Adrenal gland (tissue), 12 donors: ENCODE results near the gene ATP9B. TPM values are rescaled to one million over a fixed set of nuclear protein-coding genes. Genes with fewer than 3 reads are reported as not detected.
A peak's percentile ranks its signal among the peaks of the same experiment; 100 is the strongest.

Source experiments
- DNase-seq, 7 donors: peaks; one replicate each; pipeline ENCODE4 v3.0.0-alpha.2; 2019 to 2020
- H3K27ac ChIP-seq, 5 donors: fragments of 200-600 bp; sonication (generic) in 4 of 5; 1 replicate in 3 of 5; 2 replicates in 2 of 5; pipeline versions ENCODE4 v1.5.1 to v1.8.0; 2016 to 2020; ENCODE audit warnings: mild to moderate bottlenecking in 1 of 5
- H3K27me3 ChIP-seq: fragments of 200-600 bp; 2 replicates; pipeline ENCODE4 v1.8.0; 2021
- H3K36me3 ChIP-seq, 2 donors: fragments of 200-600 bp; replicated peaks in 1 of 2; 1 replicate in 1 of 2; 2 replicates in 1 of 2; pipeline versions ENCODE4 v1.5.1 to v1.8.0; 2018 to 2022
- H3K4me1 ChIP-seq, 2 donors: fragments of 200-600 bp; replicated peaks in 1 of 2; 1 replicate in 1 of 2; 2 replicates in 1 of 2; pipeline versions ENCODE4 v1.5.1 to v1.8.0; 2018 to 2021
- H3K4me3 ChIP-seq, 4 donors: fragments of 200-600 bp; sonication (generic) in 3 of 4; one replicate each; pipeline ENCODE4 v1.5.1; 2016 to 2018
- H3K9me3 ChIP-seq, 3 donors: fragments of 200-600 bp; sonication (generic) in 1 of 3; replicated peaks in 1 of 3; 1 replicate in 2 of 3; 2 replicates in 1 of 3; pipeline versions ENCODE4 v1.5.1 to v1.8.0; 2016 to 2021
- CTCF ChIP-seq, 6 experiments: fragments of 450-650 bp in 4 of 6; fragments of 200-600 bp in 2 of 6; sonication (generic) in 1 of 6; IDR thresholded peaks; 1 replicate in 5 of 6; 2 replicates in 1 of 6; pipeline versions ENCODE4 v1.5.1 to v1.8.0; 2016 to 2021; ENCODE audit warnings: antibody characterized with exemption in 6 of 6, mild to moderate bottlenecking in 2 of 6, moderate library complexity in 1 of 6
- POLR2A ChIP-seq, 2 donors: fragments of 450-650 bp; IDR thresholded peaks; one replicate each; pipeline ENCODE4 v1.6.1; 2017; ENCODE audit warnings: antibody characterized with exemption in 2 of 2, mild to moderate bottlenecking in 2 of 2, moderate library complexity in 1 of 2
- WGBS, 4 donors: extraction: QIAGEN DNeasy Blood & Tissue Kit in 2 of 4; methylation state at CpG; one replicate each; pipeline versions ENCODE4 v1.1.5 to v1.1.7; 2013 to 2017; 5-methylcytosine and 5-hydroxymethylcytosine counted together
- intact Hi-C, 2 donors: fragments of 100-400 bp; cut with DNase I; formaldehyde crosslinking; loops; one replicate each; pipeline versions ENCODE4 v1.14.1 to v1.15.0; 2022 to 2023
- polyA plus RNA-seq, 3 donors: library from polyadenylated mRNA; stranded (reverse); fragments of 200-250 nt in 2 of 3; fragments of 350-450 nt in 1 of 3; fragmentation: Illumina TruSeq in 1 of 3; extraction: RNeasy Lipid Tissue Mini Kit (QIAGEN cat#74804) in 1 of 3; gene quantifications; one replicate each; pipeline ENCODE4 v1.2.3, GENCODE V29; 2013 to 2014
- total RNA-seq, 9 donors: library from RNA; depleted of rRNA in 4 of 9; stranded (reverse); fragments of >200 nt in 4 of 9; fragments of 120-200 nt in 1 of 9; fragmentation: NEBNext Ultra II Directional in 1 of 9; extraction: Animal tissue kit (Norgen Biotek cat#: 25700) in 1 of 9; gene quantifications; one replicate each; pipeline versions ENCODE4 v1.1.0 to v1.2.4, GENCODE V29; 2013 to 2023
- donor health status: healthy with polysubstance abuse.
- donor health status: Bipolar disorder and iron deficiency.
- donor health status: DM: yes; HTN: yes; CAD: no.
- donor health status: DM: no; HTN: no; CAD: no.
- donor health status: DM: no; HTN: no; CAD: no.
- donor health status: DM: yes; HTN: yes; CAD: no.

Gene ATP9B
- total and polyA plus RNA-seq, 12 donors = 16.3 to 36.0 (median 27.7) TPM

- no peaks in the 10 kb centered on the region for H3K4me1 ChIP-seq
- no peak for TF ChIP-seq CTCF (IDR thresholded peaks at IDR 0.05)
- no peak for TF ChIP-seq POLR2A (IDR thresholded peaks at IDR 0.05)
- H3K27me3 ChIP-seq = peaks cover 16% of the 10 kb centered on the region
- 43 to 54% (median 54%) methylated on average over 13 to 21 of the region's 21 CpGs for WGBS, 4 donors
- peak in 1 of 7 donors; percentile 19 for DNase-seq
- no peak overlapping the region for H3K27ac ChIP-seq
- H3K36me3 ChIP-seq = no peaks in the 10 kb centered on the region
- no peaks in the 10 kb centered on the region for H3K9me3 ChIP-seq
- intact Hi-C loops = loop anchor here in 1 of 2 donors (10.0 kb wide), 1 partner anchor 59 kb away; no protein-coding TSS in a partner anchor
- no peak overlapping the region for H3K4me3 ChIP-seq
Measured at GRCh38 chr18:79385708-79386341, 316.6 kb downstream of the ATP9B start.

- no peak for TF ChIP-seq CTCF (IDR thresholded peaks at IDR 0.05)
- TF ChIP-seq POLR2A (IDR thresholded peaks at IDR 0.05) = no peak
- intact Hi-C loops = loop anchor here in 1 of 2 donors (10.0 kb wide), 1 partner anchor 58 kb away; no protein-coding TSS in a partner anchor
- 84 to 96% (median 89%) methylated on average over 7 to 14 of the region's 14 CpGs for WGBS, 4 donors
- H3K4me3 ChIP-seq = no peak overlapping the region
- H3K9me3 ChIP-seq = no peaks in the 10 kb centered on the region
- DNase-seq = peak in 1 of 7 donors; percentile 19
- peaks cover 16% of the 10 kb centered on the region for H3K27me3 ChIP-seq
- H3K27ac ChIP-seq = no peak overlapping the region
- no peaks in the 10 kb centered on the region for H3K4me1 ChIP-seq
- no peaks in the 10 kb centered on the region for H3K36me3 ChIP-seq
Measured at GRCh38 chr18:79386547-79386946, 317.4 kb downstream of the ATP9B start.

GRCh38 chr18:79387214-79387613 lies 318.0 kb downstream of the ATP9B start:
- Histone ChIP-seq H3K36me3 (no peaks in the 10 kb centered on the region), H3K4me1 (no peaks in the 10 kb centered on the region), H3K27me3 (peaks cover 16% of the 10 kb centered on the region), H3K9me3 (no peaks in the 10 kb centered on the region), H3K27ac (no peak overlapping the region), H3K4me3 (no peak overlapping the region)
- DNase-seq = no peak
- intact Hi-C loops = loop anchor here in 1 of 2 donors (10.0 kb wide), 1 partner anchor 58 kb away; no protein-coding TSS in a partner anchor
- 61 to 69% (median 66%) methylated on average over 6 of the region's 6 CpGs for whole genome bisulfite sequencing, 4 donors
- TF ChIP-seq CTCF (IDR thresholded peaks at IDR 0.05) (no peak), POLR2A (IDR thresholded peaks at IDR 0.05) (no peak)

- 71 to 83% (median 76%) methylated on average over 6 to 11 of the region's 11 CpGs for WGBS, 4 donors
- TF ChIP-seq POLR2A (IDR thresholded peaks at IDR 0.05) (no peak), CTCF (IDR thresholded peaks at IDR 0.05) (no peak)
- Histone ChIP-seq H3K9me3 (no peaks in the 10 kb centered on the region), H3K4me1 (no peaks in the 10 kb centered on the region), H3K27ac (no peak overlapping the region), H3K27me3 (peaks cover 16% of the 10 kb centered on the region), H3K36me3 (no peaks in the 10 kb centered on the region), H3K4me3 (no peak overlapping the region)
- intact Hi-C loops = loop anchor here in 1 of 2 donors (10.0 kb wide), 1 partner anchor 57 kb away; no protein-coding TSS in a partner anchor
- DNase-seq = peak in 1 of 7 donors; percentile 15
Measured at GRCh38 chr18:79387615-79388014, 318.4 kb downstream of the ATP9B start.
